GM04504 (cell line): Measurements from ENCODE around the gene GORASP1.
"Not testable (repeated sequence)": the region's sequence is repeated elsewhere in the genome, so short reads cannot be mapped to it uniquely, and the experiment has no call there.

Experiments
- DNase-seq: peaks from one replicate; pipeline ENCODE4 v3.0.0-alpha.2; 2012; ENCODE audit warnings: low read depth

GORASP1 gene

GRCh38 chr3:39064646-39065045, 42.8 kb downstream of the GORASP1 start:
- peak; percentile 25 for DNase-seq

GRCh38 chr3:39063143-39063542, 44.3 kb downstream of the GORASP1 start:
- no peak for DNase-seq

- no peak for DNase-seq
Measured at GRCh38 chr3:39062180-39062579, 45.2 kb downstream of the GORASP1 start.

- DNase-seq: not testable (repeated sequence)
Measured at GRCh38 chr3:39061228-39061627, 46.2 kb downstream of the GORASP1 start.

GRCh38 chr3:39056151-39056550, 51.3 kb downstream of the GORASP1 start:
- no peak for DNase-seq

GRCh38 chr3:39053696-39054095, 53.7 kb downstream of the GORASP1 start:
- DNase-seq: no peak

GRCh38 chr3:39052583-39052982, 54.8 kb downstream of the GORASP1 start:
- no peak for DNase-seq

- DNase-seq: peak; percentile 72
Measured at GRCh38 chr3:39051649-39052561, 55.5 kb downstream of the GORASP1 start, which contains the start of the genes SCN11A and WDR48. Gene SCN11A, minus strand, starts transcription at chr3:39051944. Its CDS starts 101,582 bp downstream, at chr3:38950362. Gene WDR48, plus strand, starts transcription at chr3:39052016. Its CDS starts 10 bp downstream, at chr3:39052026.

GRCh38 chr3:39050029-39050428, 57.4 kb downstream of the GORASP1 start:
- DNase-seq: no peak
